ENCODE measurements around the gene CDH26.

CDH26 gene

DNA sequence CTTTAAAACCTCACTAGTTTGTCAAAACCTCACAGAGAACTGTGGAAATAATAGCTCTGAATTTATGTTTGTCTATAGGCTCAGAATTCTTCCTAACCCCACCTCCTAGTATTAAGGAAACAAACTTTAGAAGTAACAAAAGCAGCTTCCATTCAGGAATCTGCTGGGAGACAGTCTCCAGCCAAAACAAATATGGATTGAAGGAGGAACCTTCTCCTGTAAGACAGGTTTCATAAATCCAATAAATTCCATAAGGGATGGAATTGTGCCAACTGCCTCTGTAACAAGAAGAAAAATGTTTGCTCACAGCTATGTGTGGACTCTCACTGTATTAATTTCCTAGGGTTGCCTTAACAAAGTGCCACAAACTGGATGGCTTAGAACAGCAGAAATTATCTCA, 32.3 kb upstream of the CDH26 start:
- H3K27ac ChIP-seq = no peak overlapping the region
- TF ChIP-seq, protein P1, sequence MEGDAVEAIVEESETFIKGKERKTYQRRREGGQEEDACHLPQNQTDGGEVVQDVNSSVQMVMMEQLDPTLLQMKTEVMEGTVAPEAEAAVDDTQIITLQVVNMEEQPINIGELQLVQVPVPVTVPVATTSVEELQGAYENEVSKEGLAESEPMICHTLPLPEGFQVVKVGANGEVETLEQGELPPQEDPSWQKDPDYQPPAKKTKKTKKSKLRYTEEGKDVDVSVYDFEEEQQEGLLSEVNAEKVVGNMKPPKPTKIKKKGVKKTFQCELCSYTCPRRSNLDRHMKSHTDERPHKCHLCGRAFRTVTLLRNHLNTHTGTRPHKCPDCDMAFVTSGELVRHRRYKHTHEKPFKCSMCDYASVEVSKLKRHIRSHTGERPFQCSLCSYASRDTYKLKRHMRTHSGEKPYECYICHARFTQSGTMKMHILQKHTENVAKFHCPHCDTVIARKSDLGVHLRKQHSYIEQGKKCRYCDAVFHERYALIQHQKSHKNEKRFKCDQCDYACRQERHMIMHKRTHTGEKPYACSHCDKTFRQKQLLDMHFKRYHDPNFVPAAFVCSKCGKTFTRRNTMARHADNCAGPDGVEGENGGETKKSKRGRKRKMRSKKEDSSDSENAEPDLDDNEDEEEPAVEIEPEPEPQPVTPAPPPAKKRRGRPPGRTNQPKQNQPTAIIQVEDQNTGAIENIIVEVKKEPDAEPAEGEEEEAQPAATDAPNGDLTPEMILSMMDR (conservative IDR thresholded peaks at IDR 0.05) = no peak

DNA sequence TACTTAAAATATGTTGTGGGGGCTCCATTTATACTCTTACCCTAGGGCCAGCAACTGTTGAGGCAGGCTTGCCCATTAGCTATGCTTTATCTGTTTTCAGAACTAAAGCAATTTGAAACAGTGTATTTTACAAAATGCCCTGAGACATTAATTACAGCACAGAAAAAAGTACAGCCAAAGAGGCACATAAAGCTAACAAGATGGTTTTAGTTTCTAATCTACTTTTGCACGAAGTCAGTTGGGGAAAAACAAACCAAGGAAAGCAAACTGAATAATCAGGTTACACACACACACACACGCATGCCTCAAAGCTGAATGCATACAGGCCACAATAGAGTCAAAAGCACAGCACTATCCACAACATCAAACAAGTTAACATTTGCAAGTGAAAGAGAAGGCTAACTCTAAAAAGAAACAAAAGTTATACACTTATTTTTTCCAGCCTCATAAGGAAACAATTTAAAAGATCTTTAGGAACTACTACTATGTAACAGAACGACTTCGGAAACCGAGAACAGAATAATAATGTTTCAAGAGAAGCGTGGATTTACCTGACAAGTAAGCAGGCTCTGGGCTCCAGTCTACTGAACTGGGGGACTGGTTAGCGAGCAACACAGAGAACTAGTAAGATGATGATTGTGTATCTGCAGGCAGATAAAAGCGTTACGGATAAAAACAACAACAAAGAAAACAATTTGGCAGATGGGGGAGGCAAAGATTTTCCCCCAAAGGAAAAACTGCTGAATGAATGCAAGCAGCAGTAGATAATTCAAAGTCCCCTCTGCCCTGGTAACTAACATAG, 26.5 kb upstream of the CDH26 start:
- no peak overlapping the region for H3K27ac ChIP-seq
- TF ChIP-seq ZFX (IDR thresholded peaks at IDR 0.05) = no peak

- H3K27ac ChIP-seq = no peak overlapping the region
- TF ChIP-seq, protein P1 (conservative IDR thresholded peaks at IDR 0.05) = no peak
- no peak for TF ChIP-seq ZFX (IDR thresholded peaks at IDR 0.05)
These were observed 25.5 kb upstream of the CDH26 start for GRCh38 chr20:59932616-59933295.

DNA sequence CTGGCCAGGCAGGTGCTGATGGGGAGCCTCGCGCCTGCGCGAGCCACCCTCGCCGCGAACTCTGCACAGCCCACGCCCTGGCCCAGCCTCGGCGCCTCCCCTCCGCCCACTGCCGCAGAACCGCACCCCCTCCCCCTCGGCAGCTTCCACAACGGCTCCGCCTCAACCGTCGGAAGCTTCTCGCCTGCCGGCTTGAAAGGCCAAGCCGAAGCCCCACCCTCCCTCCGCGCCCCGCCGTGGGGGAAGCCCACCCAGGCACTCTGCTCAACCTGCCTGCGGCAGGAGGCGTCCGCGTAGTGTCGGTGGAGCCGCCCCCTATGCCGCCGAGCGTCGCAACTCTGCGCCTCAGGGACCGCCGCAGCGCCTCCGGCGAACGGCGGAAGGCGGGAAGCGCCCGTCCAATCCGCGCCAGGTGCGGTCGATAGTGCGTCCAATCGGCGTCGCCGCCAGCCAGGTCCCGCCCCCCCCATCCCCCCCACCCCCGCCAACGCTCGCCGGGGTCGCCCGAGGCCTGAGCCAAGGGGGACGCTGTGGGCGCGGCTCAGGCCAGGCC, 24.9 kb upstream of the CDH26 start, which contains the start of gene SYCP2:
SYCP2 (minus strand) TSS at position 342 of the 553 bp plus-strand sequence. CDS start 11,224 bp downstream, outside the sequence.
- H3K27ac ChIP-seq = no peak within 1 kb of the TSS
- no peak for TF ChIP-seq ZFX (IDR thresholded peaks at IDR 0.05)
- TF ChIP-seq, protein P1 (conservative IDR thresholded peaks at IDR 0.05) = no peak

GRCh38 chr20:59933849-59934585, 24.2 kb upstream of the CDH26 start:
- no peak overlapping the region for H3K27ac ChIP-seq
- TF ChIP-seq, protein P1 (conservative IDR thresholded peaks at IDR 0.05) = peak; percentile 86
- TF ChIP-seq ZFX (IDR thresholded peaks at IDR 0.05) = no peak

DNA sequence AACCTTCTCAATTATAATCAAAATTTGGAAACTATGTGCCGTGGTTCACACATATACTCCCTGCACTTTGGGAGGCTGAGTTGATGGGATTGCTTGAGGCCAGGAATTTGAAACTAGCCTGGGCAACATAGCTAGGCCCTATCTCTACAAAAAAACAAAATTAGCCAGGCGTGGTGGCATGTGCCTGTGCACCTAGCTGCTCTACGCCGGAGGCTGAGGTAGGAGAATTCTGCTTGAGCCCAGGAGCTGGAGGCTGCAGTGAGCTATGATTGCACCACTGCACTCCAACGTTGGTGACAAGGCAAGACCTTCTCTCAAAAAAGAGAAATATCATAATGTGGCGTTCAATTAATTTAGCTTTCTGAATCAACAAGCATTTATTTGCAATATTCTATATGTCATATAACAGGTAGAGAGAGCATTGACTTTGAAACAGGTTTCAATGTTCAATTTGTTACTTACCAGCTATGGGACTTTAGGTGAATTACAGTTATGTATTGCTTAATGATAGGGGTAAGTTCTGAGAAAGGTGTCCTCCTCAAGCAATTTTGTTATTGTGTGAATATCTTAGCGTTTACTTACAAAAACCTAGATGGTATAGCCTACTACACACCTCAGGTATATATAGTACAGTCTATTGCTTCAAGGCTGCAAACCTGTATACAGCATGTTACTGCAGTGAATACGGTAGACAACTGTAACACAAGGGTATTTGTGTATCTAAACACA, 22.6 kb upstream of the CDH26 start:
- no peak for TF ChIP-seq ZFX (IDR thresholded peaks at IDR 0.05)
- TF ChIP-seq, protein P1 (conservative IDR thresholded peaks at IDR 0.05) = no peak
- H3K27ac ChIP-seq = no peak overlapping the region

- no peak overlapping the region for H3K27ac ChIP-seq
- no peak for TF ChIP-seq ZFX (IDR thresholded peaks at IDR 0.05)
- TF ChIP-seq, protein P1 (conservative IDR thresholded peaks at IDR 0.05) = no peak
These were observed 21.8 kb upstream of the CDH26 start for GRCh38 chr20:59936409-59936808.

All from C4-2B (cell line).